ENCODE measurements around the gene SPEF2. TPM values are rescaled to one million over a fixed set of nuclear protein-coding genes. Genes with fewer than 3 reads are reported as not detected.

The SPEF2 gene
- total RNA-seq, 1 experiment from 2014 or later, result 0.15 TPM

DNA sequence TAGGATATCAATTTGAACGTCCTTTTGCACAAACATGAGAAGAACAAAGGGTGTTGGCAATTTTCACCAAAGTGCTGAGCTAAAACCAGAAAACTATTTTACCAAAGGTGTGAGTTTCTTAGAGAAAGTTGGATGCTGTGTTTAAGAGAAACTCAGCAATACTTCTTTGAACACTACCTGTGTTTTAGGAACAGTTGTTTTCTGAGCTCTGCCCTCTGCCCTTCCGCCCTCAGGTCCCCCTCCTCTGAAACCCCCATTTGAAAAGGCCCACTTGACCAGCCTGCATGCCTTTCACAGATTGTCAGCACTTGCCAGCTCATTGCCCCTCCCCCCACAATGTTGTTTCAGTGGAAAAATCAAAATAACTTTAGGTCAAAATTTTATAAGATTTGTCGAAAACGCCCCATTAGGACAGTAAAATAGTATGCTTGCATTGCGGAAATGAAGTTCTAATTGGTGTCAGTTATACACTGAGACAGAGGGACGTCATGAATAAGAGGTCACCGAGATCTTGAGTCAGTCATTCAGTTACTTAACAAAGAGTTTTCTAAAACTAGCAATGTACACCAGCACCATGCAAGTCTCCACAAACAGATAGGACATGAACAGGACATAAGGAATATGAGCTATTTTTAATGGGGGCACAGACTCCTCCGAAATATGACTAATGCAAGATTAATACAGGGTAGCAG, 177.2 kb downstream of the SPEF2 start (continued):
- TF ChIP-seq, protein P1, sequence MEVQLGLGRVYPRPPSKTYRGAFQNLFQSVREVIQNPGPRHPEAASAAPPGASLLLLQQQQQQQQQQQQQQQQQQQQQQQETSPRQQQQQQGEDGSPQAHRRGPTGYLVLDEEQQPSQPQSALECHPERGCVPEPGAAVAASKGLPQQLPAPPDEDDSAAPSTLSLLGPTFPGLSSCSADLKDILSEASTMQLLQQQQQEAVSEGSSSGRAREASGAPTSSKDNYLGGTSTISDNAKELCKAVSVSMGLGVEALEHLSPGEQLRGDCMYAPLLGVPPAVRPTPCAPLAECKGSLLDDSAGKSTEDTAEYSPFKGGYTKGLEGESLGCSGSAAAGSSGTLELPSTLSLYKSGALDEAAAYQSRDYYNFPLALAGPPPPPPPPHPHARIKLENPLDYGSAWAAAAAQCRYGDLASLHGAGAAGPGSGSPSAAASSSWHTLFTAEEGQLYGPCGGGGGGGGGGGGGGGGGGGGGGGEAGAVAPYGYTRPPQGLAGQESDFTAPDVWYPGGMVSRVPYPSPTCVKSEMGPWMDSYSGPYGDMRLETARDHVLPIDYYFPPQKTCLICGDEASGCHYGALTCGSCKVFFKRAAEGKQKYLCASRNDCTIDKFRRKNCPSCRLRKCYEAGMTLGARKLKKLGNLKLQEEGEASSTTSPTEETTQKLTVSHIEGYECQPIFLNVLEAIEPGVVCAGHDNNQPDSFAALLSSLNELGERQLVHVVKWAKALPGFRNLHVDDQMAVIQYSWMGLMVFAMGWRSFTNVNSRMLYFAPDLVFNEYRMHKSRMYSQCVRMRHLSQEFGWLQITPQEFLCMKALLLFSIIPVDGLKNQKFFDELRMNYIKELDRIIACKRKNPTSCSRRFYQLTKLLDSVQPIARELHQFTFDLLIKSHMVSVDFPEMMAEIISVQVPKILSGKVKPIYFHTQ (CRISPR knock-in tag; IDR thresholded peaks at IDR 0.05), result no peak
- TF ChIP-seq, protein P2, sequence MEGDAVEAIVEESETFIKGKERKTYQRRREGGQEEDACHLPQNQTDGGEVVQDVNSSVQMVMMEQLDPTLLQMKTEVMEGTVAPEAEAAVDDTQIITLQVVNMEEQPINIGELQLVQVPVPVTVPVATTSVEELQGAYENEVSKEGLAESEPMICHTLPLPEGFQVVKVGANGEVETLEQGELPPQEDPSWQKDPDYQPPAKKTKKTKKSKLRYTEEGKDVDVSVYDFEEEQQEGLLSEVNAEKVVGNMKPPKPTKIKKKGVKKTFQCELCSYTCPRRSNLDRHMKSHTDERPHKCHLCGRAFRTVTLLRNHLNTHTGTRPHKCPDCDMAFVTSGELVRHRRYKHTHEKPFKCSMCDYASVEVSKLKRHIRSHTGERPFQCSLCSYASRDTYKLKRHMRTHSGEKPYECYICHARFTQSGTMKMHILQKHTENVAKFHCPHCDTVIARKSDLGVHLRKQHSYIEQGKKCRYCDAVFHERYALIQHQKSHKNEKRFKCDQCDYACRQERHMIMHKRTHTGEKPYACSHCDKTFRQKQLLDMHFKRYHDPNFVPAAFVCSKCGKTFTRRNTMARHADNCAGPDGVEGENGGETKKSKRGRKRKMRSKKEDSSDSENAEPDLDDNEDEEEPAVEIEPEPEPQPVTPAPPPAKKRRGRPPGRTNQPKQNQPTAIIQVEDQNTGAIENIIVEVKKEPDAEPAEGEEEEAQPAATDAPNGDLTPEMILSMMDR (IDR thresholded peaks at IDR 0.05), result no peak
- TF ChIP-seq GRHL2 (CRISPR knock-in tag; IDR thresholded peaks at IDR 0.05; ENCODE audit: insufficient replicate concordance, severe bottlenecking) (no peak), TEAD1 (CRISPR knock-in tag; IDR thresholded peaks at IDR 0.05) (no peak), NR2C2 (CRISPR knock-in tag; IDR thresholded peaks at IDR 0.05) (no peak), HMGA2 (CRISPR knock-in tag; IDR thresholded peaks at IDR 0.05) (no peak), ZNF423 (CRISPR knock-in tag; IDR thresholded peaks at IDR 0.05) (no peak)
- TF ChIP-seq, protein P3, sequence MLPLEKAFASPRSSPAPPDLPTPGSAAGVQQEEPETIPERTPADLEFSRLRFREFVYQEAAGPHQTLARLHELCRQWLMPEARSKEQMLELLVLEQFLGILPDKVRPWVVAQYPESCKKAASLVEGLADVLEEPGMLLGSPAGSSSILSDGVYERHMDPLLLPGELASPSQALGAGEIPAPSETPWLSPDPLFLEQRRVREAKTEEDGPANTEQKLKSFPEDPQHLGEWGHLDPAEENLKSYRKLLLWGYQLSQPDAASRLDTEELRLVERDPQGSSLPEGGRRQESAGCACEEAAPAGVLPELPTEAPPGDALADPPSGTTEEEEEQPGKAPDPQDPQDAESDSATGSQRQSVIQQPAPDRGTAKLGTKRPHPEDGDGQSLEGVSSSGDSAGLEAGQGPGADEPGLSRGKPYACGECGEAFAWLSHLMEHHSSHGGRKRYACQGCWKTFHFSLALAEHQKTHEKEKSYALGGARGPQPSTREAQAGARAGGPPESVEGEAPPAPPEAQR (CRISPR knock-in tag; IDR thresholded peaks at IDR 0.05), result no peak
- TF ChIP-seq, protein P4, sequence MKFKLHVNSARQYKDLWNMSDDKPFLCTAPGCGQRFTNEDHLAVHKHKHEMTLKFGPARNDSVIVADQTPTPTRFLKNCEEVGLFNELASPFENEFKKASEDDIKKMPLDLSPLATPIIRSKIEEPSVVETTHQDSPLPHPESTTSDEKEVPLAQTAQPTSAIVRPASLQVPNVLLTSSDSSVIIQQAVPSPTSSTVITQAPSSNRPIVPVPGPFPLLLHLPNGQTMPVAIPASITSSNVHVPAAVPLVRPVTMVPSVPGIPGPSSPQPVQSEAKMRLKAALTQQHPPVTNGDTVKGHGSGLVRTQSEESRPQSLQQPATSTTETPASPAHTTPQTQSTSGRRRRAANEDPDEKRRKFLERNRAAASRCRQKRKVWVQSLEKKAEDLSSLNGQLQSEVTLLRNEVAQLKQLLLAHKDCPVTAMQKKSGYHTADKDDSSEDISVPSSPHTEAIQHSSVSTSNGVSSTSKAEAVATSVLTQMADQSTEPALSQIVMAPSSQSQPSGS (CRISPR knock-in tag; IDR thresholded peaks at IDR 0.05; ENCODE audit: borderline replicate concordance, low read depth), result no peak
- TF ChIP-seq, protein P5, sequence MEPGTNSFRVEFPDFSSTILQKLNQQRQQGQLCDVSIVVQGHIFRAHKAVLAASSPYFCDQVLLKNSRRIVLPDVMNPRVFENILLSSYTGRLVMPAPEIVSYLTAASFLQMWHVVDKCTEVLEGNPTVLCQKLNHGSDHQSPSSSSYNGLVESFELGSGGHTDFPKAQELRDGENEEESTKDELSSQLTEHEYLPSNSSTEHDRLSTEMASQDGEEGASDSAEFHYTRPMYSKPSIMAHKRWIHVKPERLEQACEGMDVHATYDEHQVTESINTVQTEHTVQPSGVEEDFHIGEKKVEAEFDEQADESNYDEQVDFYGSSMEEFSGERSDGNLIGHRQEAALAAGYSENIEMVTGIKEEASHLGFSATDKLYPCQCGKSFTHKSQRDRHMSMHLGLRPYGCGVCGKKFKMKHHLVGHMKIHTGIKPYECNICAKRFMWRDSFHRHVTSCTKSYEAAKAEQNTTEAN (CRISPR knock-in tag; IDR thresholded peaks at IDR 0.05), result no peak

DNA sequence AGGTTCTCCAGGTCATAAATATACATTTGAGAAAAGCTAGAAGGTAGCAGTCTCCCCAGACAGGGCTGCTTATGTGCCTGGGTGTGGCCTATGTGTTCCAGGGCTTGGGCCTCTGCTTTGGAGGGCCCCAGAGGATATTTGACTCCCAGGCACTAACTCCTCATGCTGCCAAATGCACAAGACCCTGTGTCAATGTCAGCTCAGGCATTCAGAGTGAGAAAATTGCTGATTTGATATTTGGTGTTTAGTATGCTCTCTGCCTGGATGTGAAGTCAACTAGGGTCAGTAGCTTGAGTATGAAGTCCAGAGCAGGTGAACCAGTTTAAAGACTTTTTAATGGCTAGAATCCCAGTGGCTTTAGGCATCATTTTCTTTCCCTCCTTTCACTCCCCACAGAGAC, 181.5 kb downstream of the SPEF2 start:
- DNase-seq (ENCODE audit: low spot score), result no peak
- Mint-ChIP-seq H3K9me3 (no peaks in the 10 kb centered on the region), H3K27ac (no peak overlapping the region), H3K36me3 (no peaks in the 10 kb centered on the region), H3K4me1 (peaks cover 19% of the 10 kb centered on the region), H3K4me3 (no peak overlapping the region), H3K27me3 (ENCODE audit: low read depth) (no peaks in the 10 kb centered on the region; the same call in 1 of the 2 replicates)
- ChIA-PET POLR2A (no interaction called here), CTCF (no interaction called here)
- ATAC-seq, result no peak
- TF ChIP-seq, protein P6, sequence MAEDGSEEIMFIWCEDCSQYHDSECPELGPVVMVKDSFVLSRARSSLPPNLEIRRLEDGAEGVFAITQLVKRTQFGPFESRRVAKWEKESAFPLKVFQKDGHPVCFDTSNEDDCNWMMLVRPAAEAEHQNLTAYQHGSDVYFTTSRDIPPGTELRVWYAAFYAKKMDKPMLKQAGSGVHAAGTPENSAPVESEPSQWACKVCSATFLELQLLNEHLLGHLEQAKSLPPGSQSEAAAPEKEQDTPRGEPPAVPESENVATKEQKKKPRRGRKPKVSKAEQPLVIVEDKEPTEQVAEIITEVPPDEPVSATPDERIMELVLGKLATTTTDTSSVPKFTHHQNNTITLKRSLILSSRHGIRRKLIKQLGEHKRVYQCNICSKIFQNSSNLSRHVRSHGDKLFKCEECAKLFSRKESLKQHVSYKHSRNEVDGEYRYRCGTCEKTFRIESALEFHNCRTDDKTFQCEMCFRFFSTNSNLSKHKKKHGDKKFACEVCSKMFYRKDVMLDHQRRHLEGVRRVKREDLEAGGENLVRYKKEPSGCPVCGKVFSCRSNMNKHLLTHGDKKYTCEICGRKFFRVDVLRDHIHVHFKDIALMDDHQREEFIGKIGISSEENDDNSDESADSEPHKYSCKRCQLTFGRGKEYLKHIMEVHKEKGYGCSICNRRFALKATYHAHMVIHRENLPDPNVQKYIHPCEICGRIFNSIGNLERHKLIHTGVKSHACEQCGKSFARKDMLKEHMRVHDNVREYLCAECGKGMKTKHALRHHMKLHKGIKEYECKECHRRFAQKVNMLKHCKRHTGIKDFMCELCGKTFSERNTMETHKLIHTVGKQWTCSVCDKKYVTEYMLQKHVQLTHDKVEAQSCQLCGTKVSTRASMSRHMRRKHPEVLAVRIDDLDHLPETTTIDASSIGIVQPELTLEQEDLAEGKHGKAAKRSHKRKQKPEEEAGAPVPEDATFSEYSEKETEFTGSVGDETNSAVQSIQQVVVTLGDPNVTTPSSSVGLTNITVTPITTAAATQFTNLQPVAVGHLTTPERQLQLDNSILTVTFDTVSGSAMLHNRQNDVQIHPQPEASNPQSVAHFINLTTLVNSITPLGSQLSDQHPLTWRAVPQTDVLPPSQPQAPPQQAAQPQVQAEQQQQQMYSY (CRISPR knock-in tag; IDR thresholded peaks at IDR 0.05), result no peak
- TF ChIP-seq, protein P7, sequence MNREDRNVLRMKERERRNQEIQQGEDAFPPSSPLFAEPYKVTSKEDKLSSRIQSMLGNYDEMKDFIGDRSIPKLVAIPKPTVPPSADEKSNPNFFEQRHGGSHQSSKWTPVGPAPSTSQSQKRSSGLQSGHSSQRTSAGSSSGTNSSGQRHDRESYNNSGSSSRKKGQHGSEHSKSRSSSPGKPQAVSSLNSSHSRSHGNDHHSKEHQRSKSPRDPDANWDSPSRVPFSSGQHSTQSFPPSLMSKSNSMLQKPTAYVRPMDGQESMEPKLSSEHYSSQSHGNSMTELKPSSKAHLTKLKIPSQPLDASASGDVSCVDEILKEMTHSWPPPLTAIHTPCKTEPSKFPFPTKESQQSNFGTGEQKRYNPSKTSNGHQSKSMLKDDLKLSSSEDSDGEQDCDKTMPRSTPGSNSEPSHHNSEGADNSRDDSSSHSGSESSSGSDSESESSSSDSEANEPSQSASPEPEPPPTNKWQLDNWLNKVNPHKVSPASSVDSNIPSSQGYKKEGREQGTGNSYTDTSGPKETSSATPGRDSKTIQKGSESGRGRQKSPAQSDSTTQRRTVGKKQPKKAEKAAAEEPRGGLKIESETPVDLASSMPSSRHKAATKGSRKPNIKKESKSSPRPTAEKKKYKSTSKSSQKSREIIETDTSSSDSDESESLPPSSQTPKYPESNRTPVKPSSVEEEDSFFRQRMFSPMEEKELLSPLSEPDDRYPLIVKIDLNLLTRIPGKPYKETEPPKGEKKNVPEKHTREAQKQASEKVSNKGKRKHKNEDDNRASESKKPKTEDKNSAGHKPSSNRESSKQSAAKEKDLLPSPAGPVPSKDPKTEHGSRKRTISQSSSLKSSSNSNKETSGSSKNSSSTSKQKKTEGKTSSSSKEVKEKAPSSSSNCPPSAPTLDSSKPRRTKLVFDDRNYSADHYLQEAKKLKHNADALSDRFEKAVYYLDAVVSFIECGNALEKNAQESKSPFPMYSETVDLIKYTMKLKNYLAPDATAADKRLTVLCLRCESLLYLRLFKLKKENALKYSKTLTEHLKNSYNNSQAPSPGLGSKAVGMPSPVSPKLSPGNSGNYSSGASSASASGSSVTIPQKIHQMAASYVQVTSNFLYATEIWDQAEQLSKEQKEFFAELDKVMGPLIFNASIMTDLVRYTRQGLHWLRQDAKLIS (CRISPR knock-in tag; IDR thresholded peaks at IDR 0.05; ENCODE audit: borderline replicate concordance), result no peak
- TF ChIP-seq JUN (CRISPR knock-in tag; IDR thresholded peaks at IDR 0.05) (no peak), ZBTB21 (CRISPR knock-in tag; IDR thresholded peaks at IDR 0.05; ENCODE audit: borderline replicate concordance) (no peak)
- TF ChIP-seq, protein P8, sequence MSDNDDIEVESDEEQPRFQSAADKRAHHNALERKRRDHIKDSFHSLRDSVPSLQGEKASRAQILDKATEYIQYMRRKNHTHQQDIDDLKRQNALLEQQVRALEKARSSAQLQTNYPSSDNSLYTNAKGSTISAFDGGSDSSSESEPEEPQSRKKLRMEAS (CRISPR knock-in tag; IDR thresholded peaks at IDR 0.05), result no peak
- TF ChIP-seq, protein P9, sequence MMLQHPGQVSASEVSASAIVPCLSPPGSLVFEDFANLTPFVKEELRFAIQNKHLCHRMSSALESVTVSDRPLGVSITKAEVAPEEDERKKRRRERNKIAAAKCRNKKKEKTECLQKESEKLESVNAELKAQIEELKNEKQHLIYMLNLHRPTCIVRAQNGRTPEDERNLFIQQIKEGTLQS (CRISPR knock-in tag; conservative IDR thresholded peaks at IDR 0.05), result no peak
